ENCODE results near the gene TM2D1.

GRCh38 chr1:61642475-61643232, 82.3 kb downstream of the TM2D1 start:
- TF ChIP-seq CTCF (IDR thresholded peaks at IDR 0.05), result no peak
- no peak for TF ChIP-seq POLR2A (IDR thresholded peaks at IDR 0.05)
